Measurements from ENCODE around the gene MADCAM1.
A peak's percentile ranks its signal among the peaks of the same experiment; 100 is the strongest.

MADCAM1 gene

GRCh38 chr19:508204-509150 lies 12.2 kb downstream of the MADCAM1 start:
- DNase-seq (ENCODE audit: low spot score), result no peak

- peak; percentile 87 for DNase-seq (ENCODE audit: low spot score)
Measured at GRCh38 chr19:510606-511100, 14.4 kb downstream of the MADCAM1 start.

- DNase-seq (ENCODE audit: low spot score), result peak; percentile 29
Measured at GRCh38 chr19:511101-511851, 15.0 kb downstream of the MADCAM1 start.

- DNase-seq (ENCODE audit: low spot score), result peak; percentile 25
Measured at GRCh38 chr19:512547-513365, 16.5 kb downstream of the MADCAM1 start.

- DNase-seq (ENCODE audit: low spot score), result no peak
Measured at GRCh38 chr19:513368-514165, 17.3 kb downstream of the MADCAM1 start.

- DNase-seq (ENCODE audit: low spot score), result no peak
Measured at GRCh38 chr19:514166-514663, 17.9 kb downstream of the MADCAM1 start.

GRCh38 chr19:517721-518597 lies 21.7 kb downstream of the MADCAM1 start:
- no peak for DNase-seq (ENCODE audit: low spot score)

- no peak for DNase-seq (ENCODE audit: low spot score)
Measured at GRCh38 chr19:518598-519231, 22.4 kb downstream of the MADCAM1 start.

GRCh38 chr19:519449-519865 lies 23.2 kb downstream of the MADCAM1 start:
- DNase-seq (ENCODE audit: low spot score), result no peak

GRCh38 chr19:522726-523125 lies 26.4 kb downstream of the MADCAM1 start:
- DNase-seq (ENCODE audit: low spot score), result no peak

- peak; percentile 32 for DNase-seq (ENCODE audit: low spot score)
Measured at GRCh38 chr19:524062-524674, 27.9 kb downstream of the MADCAM1 start.

GRCh38 chr19:525029-525428 lies 28.7 kb downstream of the MADCAM1 start:
- DNase-seq (ENCODE audit: low spot score), result no peak

- DNase-seq (ENCODE audit: low spot score), result no peak
Measured at GRCh38 chr19:525857-526419, 29.7 kb downstream of the MADCAM1 start.

GRCh38 chr19:530134-531008 lies 34.1 kb downstream of the MADCAM1 start:
- no peak for DNase-seq (ENCODE audit: low spot score)

- peak; percentile 89 for DNase-seq (ENCODE audit: low spot score)
Measured at GRCh38 chr19:531009-531752, 34.9 kb downstream of the MADCAM1 start.

- DNase-seq (ENCODE audit: low spot score), result no peak
Measured at GRCh38 chr19:531753-532560, 35.7 kb downstream of the MADCAM1 start, which contains the start of gene CDC34. CDC34 (plus strand) TSS chr19:531760; CDS start chr19:531932, 172 bp downstream.
